NCI-H1417 (cell line): ENCODE results near the gene SLC48A1.

Experiments
- DNase-seq, 3 experiments: peaks; one replicate each; lab custom pipeline; 2025; lab: John Stamatoyannopoulos, UW

Gene SLC48A1

GRCh38 chr12:47777151-47777550 lies 4.1 kb downstream of the SLC48A1 start:
- no peak for DNase-seq

GRCh38 chr12:47777741-47778558 lies 4.9 kb downstream of the SLC48A1 start:
- DNase-seq, result peak in 1 of 3 experiments; percentile 10

- DNase-seq, result no peak
These were observed 5.8 kb downstream of the SLC48A1 start for GRCh38 chr12:47778881-47779280.

DNA sequence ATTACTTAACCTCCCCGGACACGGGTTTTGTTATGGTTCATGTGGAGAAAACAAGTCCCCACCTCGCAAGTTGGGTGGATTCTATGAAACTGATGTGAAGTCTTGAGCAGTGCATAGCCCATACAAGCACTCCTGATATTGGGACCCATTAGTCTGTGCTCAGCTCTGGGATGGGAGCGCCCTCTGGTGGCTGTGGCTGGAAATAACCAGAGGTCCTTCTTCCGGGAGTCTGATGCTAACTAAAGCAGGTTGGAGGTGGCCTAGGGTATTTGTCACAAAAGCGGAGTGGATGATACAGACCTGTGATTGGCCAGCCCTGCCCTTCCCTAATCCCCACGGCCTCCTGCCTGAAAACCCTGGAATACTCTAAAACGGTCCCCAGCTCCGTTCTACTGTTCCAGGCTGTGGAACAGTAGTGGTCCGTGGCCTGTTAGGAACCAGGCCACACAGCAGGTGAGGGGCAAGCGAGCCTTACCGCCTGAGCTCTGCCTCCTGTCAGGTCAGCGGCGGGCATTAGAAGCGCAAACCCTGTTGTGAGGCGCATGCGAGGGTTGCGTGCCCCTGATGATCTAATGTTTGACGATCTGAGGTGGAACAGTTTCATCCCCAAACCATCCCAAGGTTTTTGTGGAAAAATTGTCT lies 6.4 kb downstream of the SLC48A1 start:
- DNase-seq, result peak; percentile 79 to 92 (median 90)

DNA sequence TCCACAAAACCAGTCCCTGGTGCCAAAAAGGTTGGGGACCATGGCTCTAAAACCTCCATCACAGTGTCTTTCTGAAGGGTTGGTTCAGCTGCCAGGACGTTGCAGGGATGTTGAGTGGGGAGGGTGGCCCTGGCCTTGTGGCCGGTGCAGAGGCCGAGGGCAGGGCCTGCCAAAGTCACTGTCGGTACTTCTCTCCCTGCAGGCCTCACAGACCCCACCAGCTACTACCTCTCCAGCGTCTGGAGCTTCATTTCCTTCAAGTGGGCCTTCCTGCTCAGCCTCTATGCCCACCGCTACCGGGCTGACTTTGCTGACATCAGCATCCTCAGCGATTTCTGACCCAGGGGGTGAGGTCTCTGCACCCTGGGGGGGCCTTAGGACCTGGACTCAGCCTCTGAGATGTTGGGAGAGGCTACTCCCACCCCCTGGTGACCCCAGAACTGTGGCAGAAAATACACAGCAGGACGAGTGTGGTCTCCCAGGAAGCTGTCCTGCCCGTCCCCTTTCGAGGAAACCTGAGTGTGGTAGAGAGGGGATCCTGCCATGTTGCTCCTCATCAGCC lies 7.0 kb downstream of the SLC48A1 start:
- DNase-seq, result no peak

DNA sequence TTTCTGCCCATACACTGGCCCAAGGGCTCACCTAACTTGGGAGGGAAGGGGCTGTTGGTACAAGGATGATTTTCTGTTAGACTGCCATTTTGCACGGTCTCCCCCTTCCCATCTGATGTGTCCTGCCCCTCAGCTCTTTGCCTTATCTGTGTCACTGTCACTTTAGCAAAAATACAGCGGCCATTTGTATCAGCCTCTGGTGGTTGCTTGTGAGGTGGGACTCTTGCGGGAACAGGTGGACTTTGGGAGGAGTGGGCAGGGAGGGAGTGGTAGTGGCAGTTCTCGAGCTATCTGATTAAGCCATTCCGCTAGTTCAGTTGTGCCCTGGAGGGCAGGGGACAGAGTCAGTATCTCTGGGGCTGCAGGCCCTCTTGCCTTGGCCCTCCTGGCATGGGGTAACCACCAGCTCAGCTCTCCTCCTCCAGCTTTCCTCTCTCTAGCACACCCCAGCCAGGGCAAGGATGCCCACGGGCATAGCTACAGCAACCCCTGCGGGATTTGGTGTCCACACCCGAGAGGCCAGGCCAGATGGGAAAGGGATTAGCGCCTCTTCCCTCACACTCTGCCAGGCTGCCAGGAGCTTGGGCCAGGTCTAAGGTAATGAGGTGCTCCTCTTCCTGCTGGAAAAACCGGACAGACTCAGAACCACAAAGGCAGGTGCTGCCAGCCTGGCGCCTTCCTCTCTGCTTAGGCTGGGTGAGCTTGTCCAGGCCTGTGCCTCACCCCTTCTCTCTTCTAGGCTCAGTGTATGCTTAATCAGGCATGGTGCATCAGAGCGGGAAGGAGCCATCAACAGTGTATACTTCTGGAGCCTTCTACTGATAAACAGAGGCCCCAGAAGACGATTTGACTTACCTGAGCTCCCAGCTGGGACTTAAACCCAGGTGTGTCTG lies 8.7 kb downstream of the SLC48A1 start:
- DNase-seq, result peak; percentile 66 to 79 (median 70)

GRCh38 chr12:47782372-47782770 lies 9.3 kb downstream of the SLC48A1 start:
- DNase-seq, result no peak

DNA sequence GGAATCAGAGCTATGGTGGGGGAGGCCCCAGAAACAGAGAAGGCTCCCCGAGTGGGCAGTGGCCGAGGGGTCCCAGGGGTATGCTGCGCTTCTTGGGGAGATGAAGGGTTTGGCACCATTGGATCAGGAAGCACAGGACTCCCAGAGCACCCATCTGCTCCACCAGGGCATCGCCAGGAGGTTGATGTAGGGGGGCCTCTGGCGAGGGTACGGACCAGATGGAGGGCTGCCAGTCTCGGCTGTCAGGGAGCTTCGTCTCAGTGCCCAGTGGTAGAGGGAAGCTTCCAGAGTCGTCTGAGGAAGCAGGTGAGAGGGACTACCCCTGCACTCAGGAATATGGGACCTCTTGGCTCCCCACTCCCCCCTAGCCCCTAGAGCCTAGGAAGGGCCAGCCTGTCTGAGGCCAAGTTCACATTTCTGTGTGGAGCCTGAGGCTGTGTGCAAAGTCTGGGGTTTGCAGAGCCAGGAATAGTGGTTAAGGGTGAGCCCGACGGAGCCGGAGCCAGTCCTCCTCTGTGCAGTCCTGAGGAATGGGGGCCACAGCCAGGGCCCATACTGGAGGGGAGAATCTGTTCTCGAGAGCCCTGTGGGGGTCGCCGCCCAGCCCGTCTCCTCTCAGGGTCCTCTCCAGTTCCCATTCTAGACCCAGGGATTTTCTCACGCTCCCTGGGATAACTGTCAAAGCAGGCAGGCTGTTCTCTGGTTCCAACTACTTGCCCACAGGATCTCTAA lies 10.2 kb downstream of the SLC48A1 start:
- no peak for DNase-seq

GRCh38 chr12:47783821-47784819 lies 11.1 kb downstream of the SLC48A1 start:
- DNase-seq, result no peak

GRCh38 chr12:47785036-47785886 lies 12.2 kb downstream of the SLC48A1 start:
- no peak for DNase-seq

GRCh38 chr12:47785887-47786661 lies 13.0 kb downstream of the SLC48A1 start:
- no peak for DNase-seq

DNA sequence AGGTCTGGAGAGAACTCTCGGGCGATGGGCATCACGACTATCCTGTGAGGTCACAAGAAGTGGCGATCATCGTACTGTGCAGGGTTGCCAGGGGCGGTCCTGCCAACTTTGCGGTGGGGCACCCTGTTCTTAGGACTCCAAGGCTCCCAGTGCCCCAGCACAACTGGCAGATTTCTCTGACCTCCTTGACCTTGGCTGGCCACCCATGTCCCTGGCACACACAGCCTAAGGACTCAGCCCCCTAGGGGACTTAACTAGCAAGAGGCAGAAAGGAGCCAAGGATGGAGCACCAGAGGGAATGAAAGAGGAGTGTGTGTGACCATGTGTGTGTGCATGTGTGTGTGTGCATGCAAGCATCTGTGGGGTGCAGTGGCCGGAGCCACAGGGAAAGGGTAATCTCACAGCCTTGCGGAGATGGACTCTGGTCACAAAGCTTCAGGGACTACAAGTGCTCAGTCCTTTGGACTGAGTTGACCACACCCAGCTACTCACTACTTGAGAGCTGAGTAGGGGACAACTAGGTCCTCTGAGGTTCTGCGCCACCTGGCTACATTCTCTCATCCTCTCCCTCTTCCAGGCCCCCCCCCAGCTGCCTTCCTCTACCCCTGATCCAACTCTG lies 13.7 kb downstream of the SLC48A1 start:
- DNase-seq, result no peak

DNA sequence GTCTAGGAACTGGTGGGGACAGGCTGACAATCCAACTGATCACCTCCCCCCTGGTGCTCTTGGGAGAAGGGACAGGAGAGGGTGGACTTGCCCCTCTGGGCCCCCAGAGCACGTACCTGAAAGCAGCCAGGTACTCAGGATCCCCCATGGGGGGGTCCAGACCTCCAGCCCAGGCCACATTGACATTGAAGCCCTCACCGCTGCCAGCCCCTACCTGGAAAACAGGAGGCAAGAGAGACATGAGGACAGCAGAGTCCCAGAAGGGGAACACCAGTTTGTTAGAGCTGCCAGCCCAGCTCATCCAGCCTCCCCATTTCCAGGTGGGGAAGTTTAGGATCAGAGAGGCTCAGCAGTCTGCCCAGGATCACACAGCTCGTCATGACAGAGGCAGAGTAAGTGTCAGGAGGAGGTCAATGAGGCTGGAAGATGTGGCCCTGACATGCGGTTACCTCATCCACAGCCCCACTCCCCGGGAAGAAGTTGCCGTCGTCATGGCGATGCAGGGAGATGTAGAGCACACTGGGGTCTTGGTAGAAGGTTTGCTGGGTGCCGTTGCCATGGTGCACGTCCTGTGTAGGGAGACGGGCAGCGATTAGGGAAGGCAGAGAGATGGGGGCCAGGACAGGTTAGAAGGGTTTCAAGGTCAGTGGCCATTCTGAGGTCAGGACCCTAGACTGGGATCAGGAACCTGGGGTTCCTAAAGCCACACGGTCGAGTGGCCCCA lies 14.7 kb downstream of the SLC48A1 start:
- DNase-seq, result no peak

DNA sequence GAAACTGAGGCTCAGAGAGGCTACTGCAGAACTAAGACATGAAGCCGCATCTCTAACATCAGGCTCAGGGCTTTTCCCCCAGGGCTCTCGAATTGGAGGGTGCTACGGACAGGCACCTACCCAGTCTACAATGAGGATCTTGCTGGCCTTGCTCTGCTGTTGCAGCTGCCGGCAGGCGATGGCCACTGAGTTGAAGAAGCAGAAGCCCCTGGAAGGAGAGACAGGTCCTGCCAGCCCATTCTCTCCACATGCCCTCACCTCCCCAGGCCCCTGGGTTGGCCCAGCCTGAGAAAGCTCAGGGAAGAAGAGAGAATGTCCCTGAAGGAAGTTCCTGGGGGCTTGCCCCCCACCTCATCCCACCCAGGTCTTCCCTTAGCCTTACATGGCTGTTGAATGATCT lies 16.1 kb downstream of the SLC48A1 start:
- DNase-seq, result no peak

- no peak for DNase-seq
These were observed 16.9 kb downstream of the SLC48A1 start for GRCh38 chr12:47789712-47790489.

DNA sequence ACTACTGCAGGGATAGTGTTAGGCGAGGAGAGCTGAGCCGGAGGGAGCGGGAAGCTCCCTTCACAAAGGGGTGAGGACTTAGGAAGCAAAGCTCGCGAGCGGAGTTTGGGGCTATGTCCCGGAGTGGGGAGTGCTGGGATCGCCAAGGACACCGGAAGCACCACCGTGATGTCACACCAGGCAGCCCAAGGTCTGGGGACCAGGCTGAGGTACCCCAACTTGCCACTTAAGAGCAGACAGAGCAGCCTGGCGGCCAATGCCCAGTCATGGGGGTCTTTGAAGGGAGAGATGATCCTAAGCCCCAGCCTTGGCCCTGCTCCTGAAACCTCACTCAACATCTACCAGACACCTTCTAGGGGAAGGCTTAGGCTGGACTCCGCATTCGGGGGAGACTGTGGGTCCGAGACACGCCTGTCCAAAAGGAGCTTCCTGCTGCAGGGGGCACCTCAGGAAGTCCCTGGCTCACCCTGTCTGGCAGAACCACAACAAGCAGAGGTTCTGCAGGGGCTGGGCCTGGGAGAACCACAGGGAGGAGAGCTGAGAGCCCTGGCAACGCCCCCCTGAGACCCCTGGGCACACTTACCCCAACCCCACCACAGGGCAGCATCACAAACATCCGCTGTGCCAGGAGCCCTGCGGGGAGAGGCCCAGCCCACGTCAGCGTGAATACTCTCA lies 17.8 kb downstream of the SLC48A1 start:
- no peak for DNase-seq
